ENCODE results near the gene EML3. TPM values are rescaled to one million over a fixed set of nuclear protein-coding genes. Genes with fewer than 3 reads are reported as not detected.
"Not testable (repeated sequence)": the region's sequence is repeated elsewhere in the genome, so short reads cannot be mapped to it uniquely, and the experiment has no call there.

Gene EML3
- total and polyA plus RNA-seq, 8 donors: 22.0 to 86.4 (median 24.5) TPM

- 1% methylated on average over 47 to 77 of the region's 77 CpGs for WGBS, 2 donors
- Histone ChIP-seq H3K9me3 (no peaks in the 10 kb centered on the region), H3K4me1 (peaks cover 0 to 9% (median 7%) of the 10 kb centered on the region in 3 donors), H3K27me3 (no peaks in the 10 kb centered on the region), H3K27ac (peak within 1 kb of the TSS; percentile 49 to 84 (median 78)), H3K36me3 (peaks cover 5 to 15% (median 13%) of the 10 kb centered on the region in 3 donors), H3K4me3 (peak within 1 kb of the TSS; percentile 55 to 79 (median 62))
- ATAC-seq (peak; percentile 98 to 99 (median 98)), FAIRE-seq (no peak), DNase-seq (peak; percentile 97 to 100 (median 99))
- intact Hi-C loops (cut with DNase I): no loop called here
- no peak for TF ChIP-seq CTCF (IDR thresholded peaks at IDR 0.05)
Measured at GRCh38 chr11:62621567-62622470, 9.2 kb upstream of the EML3 start, which contains the start of gene B3GAT3. Gene B3GAT3 (minus strand): TSS chr11:62621986. CDS start chr11:62621947, 39 bp downstream.

DNA sequence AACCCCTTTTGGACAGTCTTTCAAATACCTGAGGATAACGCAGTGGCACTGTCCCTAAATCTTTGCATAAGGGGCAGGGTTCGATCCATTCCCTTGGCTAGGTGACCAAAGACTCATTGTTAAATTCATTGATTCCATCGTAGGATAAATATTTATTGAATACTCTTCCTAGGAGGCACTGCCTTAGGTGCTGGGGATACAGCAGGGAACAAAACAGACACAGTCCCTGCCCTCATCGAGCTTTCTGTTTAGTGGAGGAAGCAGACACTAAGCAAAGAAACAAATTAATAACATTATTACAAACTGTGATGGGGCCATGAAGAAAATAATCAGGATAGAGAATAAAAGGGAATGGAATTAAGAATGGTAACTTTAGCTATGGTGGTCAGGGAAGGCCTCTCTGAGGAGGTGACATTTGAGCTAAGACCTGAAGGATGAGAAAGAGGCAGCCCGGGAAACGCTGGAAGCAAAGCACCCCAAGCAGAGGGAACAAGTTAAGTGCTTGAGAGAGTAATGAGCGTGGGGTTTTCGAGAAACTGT lies 8.5 kb upstream of the EML3 start:
- ATAC-seq (no peak), DNase-seq (no peak), FAIRE-seq (no peak)
- no peaks in the 10 kb centered on the region for H3K9me3 ChIP-seq
- peak overlapping the region; percentile 55 to 79 (median 62) for H3K4me3 ChIP-seq
- H3K4me1 ChIP-seq: peaks cover 0 to 9% (median 7%) of the 10 kb centered on the region in 3 donors
- H3K36me3 ChIP-seq: peaks cover under 1 to 8% (median 6%) of the 10 kb centered on the region in 3 donors
- no peaks in the 10 kb centered on the region for H3K27me3 ChIP-seq
- H3K27ac ChIP-seq: peak overlapping the region; percentile 49 to 84 (median 78)
- intact Hi-C loops (cut with DNase I): no loop called here
- 21 to 23% methylated on average over 8 of the region's 8 CpGs for WGBS, 2 donors
- no peak for TF ChIP-seq CTCF (IDR thresholded peaks at IDR 0.05)

- H3K9me3 ChIP-seq; DNase-seq; H3K36me3 ChIP-seq; H3K27ac ChIP-seq; H3K4me3 ChIP-seq; FAIRE-seq; H3K4me1 ChIP-seq; intact Hi-C loops (cut with DNase I); H3K27me3 ChIP-seq; ATAC-seq: not testable (repeated sequence)
- WGBS, 2 donors: 92 to 94% methylated on average over 8 to 14 of the region's 14 CpGs
Measured at GRCh38 chr11:62616957-62617356, 4.4 kb upstream of the EML3 start.

- H3K9me3 ChIP-seq: no peaks in the 10 kb centered on the region
- H3K36me3 ChIP-seq: no peaks in the 10 kb centered on the region
- no peak for TF ChIP-seq CTCF (IDR thresholded peaks at IDR 0.05)
- no peaks in the 10 kb centered on the region for H3K27me3 ChIP-seq
- intact Hi-C loops (cut with DNase I): no loop called here
- DNase-seq (no peak), ATAC-seq (no peak), FAIRE-seq (no peak)
- H3K4me3 ChIP-seq: no peak overlapping the region
- no peak overlapping the region for H3K27ac ChIP-seq
- WGBS, 2 donors: 87 to 96% methylated on average over 7 of the region's 7 CpGs
- H3K4me1 ChIP-seq: peaks cover 0 to 11% (median 0%) of the 10 kb centered on the region in 3 donors
Measured at GRCh38 chr11:62615521-62615920, 2.9 kb upstream of the EML3 start.

- FAIRE-seq: no peak
- intact Hi-C loops (cut with DNase I): no loop called here
- DNase-seq: peak in 1 of 6 donors; percentile 56
Measured at GRCh38 chr11:62614275-62614674, 1.7 kb upstream of the EML3 start.

More at GRCh38 chr11:62614275-62614674, 1.7 kb upstream of the EML3 start:
- H3K4me3 ChIP-seq: no peak overlapping the region
- H3K36me3 ChIP-seq: no peaks in the 10 kb centered on the region
- peaks cover 0 to 11% (median 0%) of the 10 kb centered on the region in 3 donors for H3K4me1 ChIP-seq
- 75% methylated on average over 8 of the region's 8 CpGs for WGBS, 2 donors
- ATAC-seq: no peak
- no peak overlapping the region for H3K27ac ChIP-seq
- no peaks in the 10 kb centered on the region for H3K27me3 ChIP-seq
- TF ChIP-seq CTCF (IDR thresholded peaks at IDR 0.05): no peak
- H3K9me3 ChIP-seq: no peaks in the 10 kb centered on the region

Data from pancreas (tissue), 10 donors.